H1 (cell line): ENCODE data around the gene RAB43. TPM values are rescaled to one million over a fixed set of nuclear protein-coding genes. Genes with fewer than 3 reads are reported as not detected.

Experiments
- CTCF ChIA-PET: fragments of 300-600 bp; sonication (Branson Sonifier 250); formaldehyde crosslinking; loops from one replicate; lab custom pipeline; 2021; ENCODE audit not compliant: partially characterized antibody; lab: Charles Lee
- POLR2A ChIA-PET: fragments of 300-600 bp; sonication (Branson Sonifier 250); formaldehyde crosslinking; loops from one replicate; lab custom pipeline; 2021; ENCODE audit warnings: inconsistent platforms; ENCODE audit not compliant: partially characterized antibody; lab: Charles Lee
- DNase-seq, 2 experiments: peaks; one replicate each; pipeline versions ENCODE4 v3.0.0 to v3.0.0-alpha.2; 2010 to 2022; ENCODE audit warnings: low spot score in 2 of 2, low read depth in 1 of 2, mixed read lengths in 1 of 2
- FAIRE-seq: peaks from 2 replicates; lab custom pipeline; 2011; peaks lifted over from hg19 to GRCh38; lab: Jason Lieb, UNC
- H2AFZ ChIP-seq: 2 replicates; pipeline ENCODE4 v1.8.1; 2012; ENCODE audit warnings: low read length, inconsistent platforms
- H2AK5ac ChIP-seq: 2 replicates; pipeline ENCODE4 v1.6.1; 2013; ENCODE audit warnings: low read depth, low read length
- H2BK120ac ChIP-seq: replicated peaks from 2 replicates; pipeline ENCODE3; 2013; ENCODE audit warnings: low read depth, low read length, inconsistent platforms
- H2BK12ac ChIP-seq: 2 replicates; pipeline ENCODE4 v1.6.1; 2013; ENCODE audit warnings: low read depth, low read length
- H2BK15ac ChIP-seq: 2 replicates; pipeline ENCODE4 v1.6.1; 2013; ENCODE audit warnings: low read length
- H2BK20ac ChIP-seq: 2 replicates; pipeline ENCODE4 v1.6.1; 2013; ENCODE audit warnings: low read length
- H2BK5ac ChIP-seq: 2 replicates; pipeline ENCODE4 v1.6.1; 2013; ENCODE audit warnings: low read depth, low read length
- H3K14ac ChIP-seq: 2 replicates; pipeline ENCODE4 v1.6.1; 2013; ENCODE audit warnings: inconsistent platforms; ENCODE audit not compliant: insufficient read length
- H3K18ac ChIP-seq: 2 replicates; pipeline ENCODE4 v1.6.1; 2013; ENCODE audit warnings: low read length; ENCODE audit errors: extremely low read depth
- H3K23ac ChIP-seq: 2 replicates; pipeline ENCODE4 v1.6.1; 2013; ENCODE audit warnings: inconsistent platforms; ENCODE audit not compliant: insufficient read length
- H3K23me2 ChIP-seq: 2 replicates; pipeline ENCODE4 v1.6.1; 2013; ENCODE audit warnings: low read depth, low read length
- H3K27ac ChIP-seq: 2 replicates; pipeline ENCODE4 v1.6.1; 2011; ENCODE audit warnings: low read depth, low read length, inconsistent platforms
- H3K27me3 ChIP-seq, 4 experiments: replicated peaks in 1 of 4; 1 replicate in 1 of 4; 2 replicates in 3 of 4; pipeline versions ENCODE4 v1.6.1 to v1.8.1; 2011 to 2013; ENCODE audit warnings: low read length in 3 of 4, mild to moderate bottlenecking in 3 of 4, inconsistent platforms in 2 of 4, mixed read lengths in 2 of 4, moderate library complexity in 1 of 4; ENCODE audit not compliant: control insufficient read depth in 3 of 4, insufficient read depth in 3 of 4; ENCODE audit errors: extremely low read depth in 1 of 4
- H3K36me3 ChIP-seq, 4 experiments: 2 replicates each; pipeline versions ENCODE4 v1.6.1 to v1.8.1; 2011 to 2013; ENCODE audit warnings: mild to moderate bottlenecking in 4 of 4, low read length in 3 of 4, moderate library complexity in 2 of 4, control low read depth in 1 of 4, inconsistent platforms in 1 of 4; ENCODE audit not compliant: insufficient read depth in 4 of 4, control insufficient read depth in 2 of 4
- H3K4ac ChIP-seq: replicated peaks from 2 replicates; pipeline ENCODE3; 2013; ENCODE audit warnings: low read length, low read depth, mixed read lengths, inconsistent platforms; ENCODE audit not compliant: insufficient read length
- H3K4me1 ChIP-seq, 4 experiments: replicated peaks in 1 of 4; 1 replicate in 1 of 4; 2 replicates in 3 of 4; pipeline versions ENCODE4 v1.6.1 to v1.8.1; 2011 to 2013; ENCODE audit warnings: low read length in 3 of 4, inconsistent platforms in 2 of 4, mixed read lengths in 1 of 4; ENCODE audit not compliant: insufficient read depth in 4 of 4, control insufficient read depth in 3 of 4
- H3K4me2 ChIP-seq, 2 experiments: 2 replicates each; pipeline versions ENCODE4 v1.6.1 to v1.8.1; 2011 to 2013; ENCODE audit warnings: low read depth in 2 of 2, low read length in 2 of 2, control low read depth in 1 of 2, inconsistent platforms in 1 of 2, mild to moderate bottlenecking in 1 of 2; ENCODE audit not compliant: insufficient read depth in 1 of 2
- H3K4me3 ChIP-seq, 4 experiments: fragments of 200-600, 300-600 bp in 1 of 4; sonication (generic), shearing (Covaris generic), sonication (Bioruptor Twin) in 1 of 4; 2 replicates each; pipeline versions ENCODE4 v1.5.1 to v1.8.1; 2011 to 2016; ENCODE audit warnings: low read length in 4 of 4, low read depth in 3 of 4, control low read depth in 2 of 4, inconsistent platforms in 2 of 4, mild to moderate bottlenecking in 2 of 4, mixed read lengths in 1 of 4, moderate library complexity in 1 of 4; ENCODE audit not compliant: insufficient read depth in 2 of 4; ENCODE audit errors: extremely low read depth in 1 of 4
- H3K56ac ChIP-seq: replicated peaks from 2 replicates; pipeline ENCODE3; 2013; ENCODE audit warnings: low read depth, mild to moderate bottlenecking, mixed read lengths, low read length, inconsistent platforms; ENCODE audit not compliant: insufficient read length
- H3K79me1 ChIP-seq: 2 replicates; pipeline ENCODE4 v1.6.1; 2013; ENCODE audit warnings: low read depth, low read length, control low read depth
- H3K79me2 ChIP-seq, 2 experiments: 2 replicates each; pipeline versions ENCODE4 v1.6.1 to v1.8.1; 2012 to 2013; ENCODE audit warnings: low read length in 2 of 2, mild to moderate bottlenecking in 2 of 2, inconsistent platforms in 1 of 2; ENCODE audit not compliant: insufficient read depth in 2 of 2, control insufficient read depth in 1 of 2
- H3K9ac ChIP-seq, 4 experiments: replicated peaks in 1 of 4; 1 replicate in 1 of 4; 2 replicates in 3 of 4; pipeline versions ENCODE4 v1.6.1 to v1.8.1; 2011 to 2013; ENCODE audit warnings: low read depth in 3 of 4, low read length in 3 of 4, control low read depth in 2 of 4, mild to moderate bottlenecking in 2 of 4, moderate library complexity in 2 of 4, inconsistent platforms in 1 of 4; ENCODE audit errors: extremely low read depth in 1 of 4
- H3K9me3 ChIP-seq, 2 experiments: 2 replicates each; pipeline versions ENCODE4 v1.6.1 to v1.8.1; 2012 to 2013; ENCODE audit warnings: mild to moderate bottlenecking in 2 of 2, moderate library complexity in 2 of 2, control low read depth in 1 of 2, inconsistent platforms in 1 of 2, low read depth in 1 of 2, low read length in 1 of 2, mixed read lengths in 1 of 2; ENCODE audit not compliant: insufficient read depth in 2 of 2
- H4K20me1 ChIP-seq, 2 experiments: replicated peaks in 1 of 2; 2 replicates each; pipeline versions ENCODE3 to v1.8.1; 2011 to 2013; ENCODE audit warnings: inconsistent platforms in 2 of 2, low read length in 2 of 2, mild to moderate bottlenecking in 1 of 2; ENCODE audit not compliant: insufficient read depth in 2 of 2, control insufficient read depth in 1 of 2
- H4K5ac ChIP-seq: 2 replicates; pipeline ENCODE4 v1.6.1; 2013; ENCODE audit warnings: low read length, low read depth, mixed read lengths, inconsistent platforms; ENCODE audit not compliant: insufficient read length
- H4K8ac ChIP-seq: 2 replicates; pipeline ENCODE4 v1.8.0; 2013; ENCODE audit warnings: mild to moderate bottlenecking, moderate library complexity, low read length, inconsistent platforms; ENCODE audit not compliant: insufficient read depth; ENCODE audit errors: extremely low read depth
- H4K91ac ChIP-seq: replicated peaks from 2 replicates; pipeline ENCODE3; 2013; ENCODE audit warnings: low read length, mixed read lengths, inconsistent platforms; ENCODE audit not compliant: insufficient read length
- BACH1 ChIP-seq: IDR thresholded peaks from 2 replicates; pipeline ENCODE4 v1.6.1; 2012; ENCODE audit warnings: low read length, improper control_type of control experiment
- KDM5A ChIP-seq: fragments of 200-600 bp; IDR thresholded peaks from 2 replicates; pipeline ENCODE4 v1.7.1; 2012; ENCODE audit warnings: mild to moderate bottlenecking, low read length, inconsistent platforms, mixed read lengths
- MAFK ChIP-seq: IDR thresholded peaks from 2 replicates; pipeline ENCODE4 v1.6.1; 2012; ENCODE audit warnings: low read depth, mild to moderate bottlenecking, improper control_type of control experiment, low read length
- WGBS, 2 experiments: shearing (Covaris generic) in 1 of 2; methylation state at CpG; one replicate each; pipeline versions ENCODE4 v1.1.6 to v1.1.7; 2013 to 2015; ENCODE audit warnings: low lambda C conversion rate in 2 of 2, mixed read lengths in 2 of 2, inconsistent platforms in 1 of 2, low coverage in 1 of 2, missing lambda C conversion rate in 1 of 2; ENCODE audit not compliant: insufficient replicate concordance in 2 of 2, insufficient coverage in 1 of 2, insufficient read length in 1 of 2; ENCODE audit errors: extremely low coverage in 1 of 2, missing lambda C conversion rate in 1 of 2; 5-methylcytosine and 5-hydroxymethylcytosine counted together
- polyA plus RNA-seq, 7 experiments: library from polyadenylated mRNA; depleted of rRNA in 3 of 7; stranded (reverse) in 5 of 7; unstranded in 2 of 7; fragments of >200 nt in 5 of 7; fragments of 200-250 nt in 2 of 7; gene quantifications; 1 replicate in 5 of 7; 2 replicates in 1 of 7; 4 replicates in 1 of 7; pipeline versions ENCODE4 v1.2.1 to v1.2.3, GENCODE V29; 2011 to 2013; ENCODE audit warnings: missing spikeins in 2 of 7, mixed read lengths in 2 of 7
- total RNA-seq: library from RNA; stranded (reverse); fragmentation: NEBNext Ultra II Directional; extraction: Animal tissue kit (Norgen Biotek cat#: 25700); gene quantifications from 2 replicates; pipeline ENCODE4 v1.2.1, GENCODE V29; 2021

The RAB43 gene
- total and polyA plus RNA-seq, 2 of the 8 experiments (the other 6 are each of a cell fraction or from before 2014, with no cell fraction given) = 13.1 to 19.4 TPM

- ChIA-PET POLR2A (interaction anchor here (0.6 to 2.0 kb wide), 3 partner anchors 12 to 115 kb away, joined by 3 to 6 read pairs (median 3); no protein-coding TSS in a partner anchor), CTCF (interaction anchor here (0.6 to 4.2 kb wide), 8 partner anchors 9 to 594 kb away, joined by 3 to 17 read pairs (median 3); partner anchors contain the start of gene RAB43)
- Histone ChIP-seq H4K8ac (no peak overlapping the region), H3K27ac (no peak overlapping the region), H3K4me1 (no peaks in the 10 kb centered on the region), H2AK5ac (no peak overlapping the region), H4K91ac (no peak overlapping the region), H3K18ac (no peak overlapping the region), H2BK20ac (no peak overlapping the region), H2BK12ac (no peak overlapping the region), H3K4me2 (no peak overlapping the region), H3K4ac (no peak overlapping the region), H4K5ac (no peak overlapping the region), H3K4me3 (no peak overlapping the region), H3K36me3 (peaks cover 7 to 34% (median 29%) of the 10 kb centered on the region in 4 experiments; a peak in 7 of 8 replicates), H3K9me3 (no peaks in the 10 kb centered on the region), H3K23ac (no peak overlapping the region), H2AFZ (no peak overlapping the region), H3K27me3 (no peaks in the 10 kb centered on the region), H3K14ac (no peak overlapping the region), H4K20me1 (peaks cover 0 to 6% of the 10 kb centered on the region in 2 experiments), H3K79me1 (no peaks in the 10 kb centered on the region), H2BK15ac (no peak overlapping the region), H2BK5ac (no peak overlapping the region), H3K23me2 (no peaks in the 10 kb centered on the region), H3K79me2 (no peaks in the 10 kb centered on the region), H3K9ac (no peak overlapping the region), H3K56ac (no peak overlapping the region), H2BK120ac (no peak overlapping the region)
- FAIRE-seq = no peak
- TF ChIP-seq MAFK (no peak), BACH1 (no peak), KDM5A (no peak)
- no peak for DNase-seq
- 93% methylated on average over 2 of the region's 2 CpGs; no CpG with 5 or more reads in 1 of the 2 experiments for WGBS, 2 experiments
These were observed 10.0 kb upstream of the RAB43 start for GRCh38 chr3:129131465-129132088.
